SU-DHL-6 (cell line): ENCODE data around the gene PSPN.

Experiments
- CTCF ChIP-seq: fragments of 200-600 bp; sonication (generic); IDR thresholded peaks from one replicate; pipeline ENCODE4 v1.5.1; 2017; ENCODE audit warnings: antibody characterized with exemption, mild to moderate bottlenecking, low read length, moderate library complexity; ENCODE audit not compliant: insufficient read depth, poor library complexity, severe bottlenecking
- EZH2phosphoT487 ChIP-seq: fragments of 200-600 bp; sonication (generic), shearing (Covaris generic); conservative IDR thresholded peaks from 2 replicates; pipeline ENCODE4 v1.6.1; 2018; ENCODE audit warnings: mild to moderate bottlenecking, antibody characterized with exemption, low read length, moderate library complexity, mixed read lengths

GRCh38 chr19:6393074-6393982 is 17.6 kb upstream of the PSPN start, which contains the start of gene GTF2F1:
- TF ChIP-seq CTCF (no peak), EZH2phosphoT487 (no peak)
